C4-2B (cell line): ENCODE results near the gene BRWD1.

Experiments
- ZFX ChIP-seq: fragments of 450-650 bp; IDR thresholded peaks from 2 replicates; pipeline ENCODE4 v1.6.1; 2017
- TF ChIP-seq, protein P1 (sequence below): fragments of 450-650 bp; conservative IDR thresholded peaks from 2 replicates; pipeline ENCODE4 v1.5.1; 2017; ENCODE audit warnings: mild to moderate bottlenecking

GRCh38 chr21:39316729-39317128 lies 3.3 kb upstream of the BRWD1 start:
- TF ChIP-seq, protein P1, sequence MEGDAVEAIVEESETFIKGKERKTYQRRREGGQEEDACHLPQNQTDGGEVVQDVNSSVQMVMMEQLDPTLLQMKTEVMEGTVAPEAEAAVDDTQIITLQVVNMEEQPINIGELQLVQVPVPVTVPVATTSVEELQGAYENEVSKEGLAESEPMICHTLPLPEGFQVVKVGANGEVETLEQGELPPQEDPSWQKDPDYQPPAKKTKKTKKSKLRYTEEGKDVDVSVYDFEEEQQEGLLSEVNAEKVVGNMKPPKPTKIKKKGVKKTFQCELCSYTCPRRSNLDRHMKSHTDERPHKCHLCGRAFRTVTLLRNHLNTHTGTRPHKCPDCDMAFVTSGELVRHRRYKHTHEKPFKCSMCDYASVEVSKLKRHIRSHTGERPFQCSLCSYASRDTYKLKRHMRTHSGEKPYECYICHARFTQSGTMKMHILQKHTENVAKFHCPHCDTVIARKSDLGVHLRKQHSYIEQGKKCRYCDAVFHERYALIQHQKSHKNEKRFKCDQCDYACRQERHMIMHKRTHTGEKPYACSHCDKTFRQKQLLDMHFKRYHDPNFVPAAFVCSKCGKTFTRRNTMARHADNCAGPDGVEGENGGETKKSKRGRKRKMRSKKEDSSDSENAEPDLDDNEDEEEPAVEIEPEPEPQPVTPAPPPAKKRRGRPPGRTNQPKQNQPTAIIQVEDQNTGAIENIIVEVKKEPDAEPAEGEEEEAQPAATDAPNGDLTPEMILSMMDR, result no peak
- TF ChIP-seq ZFX, result no peak
